ENCODE results near the gene DNAJC5G.

Gene DNAJC5G

GRCh38 chr2:27249891-27250651 is 25.2 kb upstream of the DNAJC5G start:
- ChIA-PET POLR2A (no interaction called here), CTCF (interaction anchor here (0.7 to 3.0 kb wide), 10 partner anchors 14 to 73 kb away, joined by 3 to 46 read pairs (median 8); partner anchors contain the start of gene TRIM54)
- H3K4me3 ChIP-seq (ENCODE audit: low read depth, low read length): no peak overlapping the region
- TF ChIP-seq, protein P1, sequence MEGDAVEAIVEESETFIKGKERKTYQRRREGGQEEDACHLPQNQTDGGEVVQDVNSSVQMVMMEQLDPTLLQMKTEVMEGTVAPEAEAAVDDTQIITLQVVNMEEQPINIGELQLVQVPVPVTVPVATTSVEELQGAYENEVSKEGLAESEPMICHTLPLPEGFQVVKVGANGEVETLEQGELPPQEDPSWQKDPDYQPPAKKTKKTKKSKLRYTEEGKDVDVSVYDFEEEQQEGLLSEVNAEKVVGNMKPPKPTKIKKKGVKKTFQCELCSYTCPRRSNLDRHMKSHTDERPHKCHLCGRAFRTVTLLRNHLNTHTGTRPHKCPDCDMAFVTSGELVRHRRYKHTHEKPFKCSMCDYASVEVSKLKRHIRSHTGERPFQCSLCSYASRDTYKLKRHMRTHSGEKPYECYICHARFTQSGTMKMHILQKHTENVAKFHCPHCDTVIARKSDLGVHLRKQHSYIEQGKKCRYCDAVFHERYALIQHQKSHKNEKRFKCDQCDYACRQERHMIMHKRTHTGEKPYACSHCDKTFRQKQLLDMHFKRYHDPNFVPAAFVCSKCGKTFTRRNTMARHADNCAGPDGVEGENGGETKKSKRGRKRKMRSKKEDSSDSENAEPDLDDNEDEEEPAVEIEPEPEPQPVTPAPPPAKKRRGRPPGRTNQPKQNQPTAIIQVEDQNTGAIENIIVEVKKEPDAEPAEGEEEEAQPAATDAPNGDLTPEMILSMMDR (IDR thresholded peaks at IDR 0.05; ENCODE audit: insufficient read depth, low read length, missing control alignments): peak; percentile 78
- no peak for DNase-seq (ENCODE audit: low read depth, low spot score)

DNA sequence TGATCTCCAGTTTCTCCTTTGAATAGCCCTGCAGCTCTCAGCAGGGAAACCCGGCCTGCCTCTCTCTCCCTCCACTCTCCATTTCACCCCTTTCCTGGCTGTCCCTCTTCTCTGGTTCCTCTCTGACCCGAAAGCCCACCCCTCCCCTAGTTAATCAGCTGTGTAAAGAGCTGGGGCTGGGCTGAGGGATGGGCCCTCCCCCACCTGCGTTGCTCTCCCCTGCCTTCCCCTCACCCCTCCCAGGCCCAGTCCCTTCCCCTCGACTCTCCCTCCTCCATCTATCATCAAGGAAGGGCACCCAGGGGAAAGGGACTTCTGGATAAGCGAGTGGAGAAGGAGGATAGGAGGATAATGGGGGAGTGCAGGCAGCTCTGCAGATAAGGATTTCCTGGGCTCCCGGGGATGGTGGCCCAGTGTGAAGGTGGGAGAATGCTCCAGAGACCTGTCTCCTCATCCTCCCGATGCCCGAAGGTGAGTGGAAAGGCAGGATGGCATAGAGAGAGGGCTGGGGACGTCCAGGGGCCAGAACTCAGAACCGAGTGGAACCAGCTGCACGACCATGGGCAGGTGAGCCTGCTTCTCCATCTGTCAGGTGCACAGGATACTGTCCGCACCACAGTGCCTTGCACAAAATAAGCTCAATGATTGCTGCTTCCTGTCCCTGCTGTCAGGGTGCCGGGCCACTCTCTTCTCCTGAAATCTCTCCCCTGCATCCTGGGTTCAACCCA is 24.4 kb upstream of the DNAJC5G start:
- H3K4me3 ChIP-seq (ENCODE audit: low read depth, low read length): no peak overlapping the region
- CTCF ChIA-PET: interaction anchor here (1.0 to 2.2 kb wide), 8 partner anchors 11 to 59 kb away, joined by 3 to 14 read pairs (median 4); no protein-coding TSS in a partner anchor
- POLR2A ChIA-PET: interaction anchor here (1.2 kb wide), 1 partner anchor 19 kb away, joined by 3 read pairs; no protein-coding TSS in a partner anchor
- TF ChIP-seq, protein P1 (IDR thresholded peaks at IDR 0.05; ENCODE audit: insufficient read depth, low read length, missing control alignments): no peak
- no peak for DNase-seq (ENCODE audit: low read depth, low spot score)

GRCh38 chr2:27251766-27252165 is 23.5 kb upstream of the DNAJC5G start:
- H3K4me3 ChIP-seq (ENCODE audit: low read depth, low read length): no peak overlapping the region
- ChIA-PET CTCF (interaction anchor here (0.9 to 2.2 kb wide), 9 partner anchors 10 to 60 kb away, joined by 3 to 14 read pairs (median 3); no protein-coding TSS in a partner anchor), POLR2A (interaction anchor here (1.2 kb wide), 1 partner anchor 20 kb away, joined by 3 read pairs; no protein-coding TSS in a partner anchor)
- TF ChIP-seq, protein P1 (IDR thresholded peaks at IDR 0.05; ENCODE audit: insufficient read depth, low read length, missing control alignments): no peak
- no peak for DNase-seq (ENCODE audit: low read depth, low spot score)

DNA sequence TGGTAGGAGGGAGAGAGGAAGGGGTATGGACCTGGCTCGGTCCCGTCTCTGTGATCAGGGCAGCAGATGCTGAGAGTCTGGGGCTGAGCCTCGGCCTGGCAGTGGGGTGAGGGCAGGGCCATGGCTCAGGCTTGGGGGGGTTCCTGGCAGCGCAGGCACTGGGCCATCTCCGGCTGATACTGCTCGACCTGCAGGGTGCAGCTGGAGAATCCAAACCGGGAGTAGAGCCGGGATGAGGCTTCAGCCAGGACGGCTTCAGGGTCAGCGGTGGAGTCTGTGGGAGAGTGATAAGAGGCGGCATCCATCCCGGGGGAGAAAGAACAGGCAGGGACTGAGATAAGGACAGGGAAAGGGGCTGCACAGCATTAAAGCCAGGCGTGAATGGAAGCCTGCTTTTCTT is 20.0 kb upstream of the DNAJC5G start:
- TF ChIP-seq, protein P1 (IDR thresholded peaks at IDR 0.05; ENCODE audit: insufficient read depth, low read length, missing control alignments): no peak
- ChIA-PET POLR2A (no interaction called here), CTCF (interaction anchor here (0.5 to 5.5 kb wide), 6 partner anchors 10 to 48 kb away, joined by 3 to 48 read pairs (median 4); partner anchors contain the start of gene TRIM54)
- no peak overlapping the region for H3K4me3 ChIP-seq (ENCODE audit: low read depth, low read length)
- no peak for DNase-seq (ENCODE audit: low read depth, low spot score)

GRCh38 chr2:27255660-27256059 is 19.6 kb upstream of the DNAJC5G start:
- CTCF ChIA-PET: interaction anchor here (0.5 to 5.5 kb wide), 7 partner anchors 10 to 48 kb away, joined by 3 to 48 read pairs (median 3); partner anchors contain the start of gene TRIM54
- DNase-seq (ENCODE audit: low read depth, low spot score): no peak
- POLR2A ChIA-PET: no interaction called here
- TF ChIP-seq, protein P1 (IDR thresholded peaks at IDR 0.05; ENCODE audit: insufficient read depth, low read length, missing control alignments): no peak
- H3K4me3 ChIP-seq (ENCODE audit: low read depth, low read length): no peak overlapping the region
